MCF 10A (cell line): ENCODE results near the gene ANKRA2. TPM values are rescaled to one million over a fixed set of nuclear protein-coding genes. Genes with fewer than 3 reads are reported as not detected.

Experiments used
- BruUV-seq: library from RNA; stranded (reverse); fragments of 400-500 nt; replicated peaks from 2 replicates; lab custom pipeline; 2021; lab: Mats Ljungman, UMichigan
- CTCF ChIA-PET: fragments of 300-600 bp; sonication (Branson Sonifier 250); formaldehyde crosslinking; extraction: SDS; loops from one replicate; lab custom pipeline; 2021; ENCODE audit warnings: antibody characterized with exemption, inconsistent platforms; lab: Yijun Ruan, JAX
- POLR2A ChIA-PET: fragments of 300-600, 350-650 bp; sonication (Branson Sonifier 250); formaldehyde crosslinking; extraction: SDS; loops from one replicate; lab custom pipeline; 2020; ENCODE audit warnings: antibody characterized with exemption, inconsistent platforms; lab: Yijun Ruan, JAX
- DNase-seq: peaks from one replicate; pipeline ENCODE4 v3.0.0-alpha.2; 2018; ENCODE audit not compliant: unreplicated experiment
- H3K27ac Mint-ChIP-seq: one replicate; pipeline ENCODE4 v1.8.0; 2022; ENCODE audit warnings: mild to moderate bottlenecking, low read depth, mixed read lengths; ENCODE audit not compliant: unreplicated experiment
- H3K27me3 Mint-ChIP-seq: one replicate; pipeline ENCODE4 v1.8.0; 2022; ENCODE audit warnings: mixed read lengths; ENCODE audit not compliant: insufficient read depth, unreplicated experiment
- H3K36me3 Mint-ChIP-seq: one replicate; pipeline ENCODE4 v1.8.0; 2022; ENCODE audit warnings: mild to moderate bottlenecking, moderate library complexity, mixed read lengths; ENCODE audit not compliant: insufficient read depth, unreplicated experiment
- H3K4me1 Mint-ChIP-seq: one replicate; pipeline ENCODE4 v1.8.0; 2022; ENCODE audit warnings: mixed read lengths; ENCODE audit not compliant: insufficient read depth, unreplicated experiment
- H3K4me3 Mint-ChIP-seq: one replicate; pipeline ENCODE4 v1.8.0; 2022; ENCODE audit warnings: mild to moderate bottlenecking, moderate library complexity, mixed read lengths; ENCODE audit not compliant: unreplicated experiment
- H3K9me3 Mint-ChIP-seq: one replicate; pipeline ENCODE4 v1.8.0; 2022; ENCODE audit warnings: mixed read lengths; ENCODE audit not compliant: unreplicated experiment
- intact Hi-C: fragments of 100-400 bp; cut with micrococcal nuclease; formaldehyde crosslinking; loops from 2 replicates; pipeline ENCODE4 v1.14.1; 2022
- total RNA-seq: library from RNA; stranded (reverse); gene quantifications from 2 replicates; pipeline ENCODE4 v1.2.3, GENCODE V29; 2022
- TF ChIP-seq, protein P1 (sequence below): fragments of 200-600 bp; IDR thresholded peaks from one replicate; pipeline ENCODE4 v1.8.0; 2022; ENCODE audit warnings: antibody characterized with exemption, mild to moderate bottlenecking; ENCODE audit not compliant: unreplicated experiment

Gene ANKRA2
- total RNA-seq, 1 experiment from 2014 or later = 19.3 TPM

DNA sequence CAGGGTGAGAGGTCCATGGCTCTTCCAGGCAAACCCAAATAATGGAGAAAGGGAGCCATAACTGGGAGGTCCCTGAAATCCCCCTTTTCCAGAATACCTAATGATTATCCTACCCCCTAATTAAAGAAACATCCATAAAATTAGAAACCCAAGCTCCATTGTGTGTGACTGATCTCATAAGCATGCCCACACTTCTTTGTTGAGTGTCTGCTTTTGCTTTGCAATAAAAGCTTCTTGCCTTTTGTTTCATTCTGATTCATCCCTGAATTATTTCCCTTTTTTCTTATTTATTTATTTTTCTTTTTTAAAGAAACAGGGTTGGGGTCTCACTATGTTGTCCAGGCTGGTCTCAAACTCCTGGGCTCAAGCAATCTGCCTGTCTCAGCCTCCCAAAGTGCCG is 34.1 kb downstream of the ANKRA2 start:
- Mint-ChIP-seq H3K4me1 (no peaks in the 10 kb centered on the region), H3K36me3 (no peaks in the 10 kb centered on the region), H3K27ac (no peak overlapping the region), H3K27me3 (no peaks in the 10 kb centered on the region), H3K4me3 (no peak overlapping the region), H3K9me3 (peaks cover 9% of the 10 kb centered on the region)
- no TSS peak for BruUV-seq
- ChIA-PET CTCF (no interaction called here), POLR2A (no interaction called here)
- TF ChIP-seq, protein P1, sequence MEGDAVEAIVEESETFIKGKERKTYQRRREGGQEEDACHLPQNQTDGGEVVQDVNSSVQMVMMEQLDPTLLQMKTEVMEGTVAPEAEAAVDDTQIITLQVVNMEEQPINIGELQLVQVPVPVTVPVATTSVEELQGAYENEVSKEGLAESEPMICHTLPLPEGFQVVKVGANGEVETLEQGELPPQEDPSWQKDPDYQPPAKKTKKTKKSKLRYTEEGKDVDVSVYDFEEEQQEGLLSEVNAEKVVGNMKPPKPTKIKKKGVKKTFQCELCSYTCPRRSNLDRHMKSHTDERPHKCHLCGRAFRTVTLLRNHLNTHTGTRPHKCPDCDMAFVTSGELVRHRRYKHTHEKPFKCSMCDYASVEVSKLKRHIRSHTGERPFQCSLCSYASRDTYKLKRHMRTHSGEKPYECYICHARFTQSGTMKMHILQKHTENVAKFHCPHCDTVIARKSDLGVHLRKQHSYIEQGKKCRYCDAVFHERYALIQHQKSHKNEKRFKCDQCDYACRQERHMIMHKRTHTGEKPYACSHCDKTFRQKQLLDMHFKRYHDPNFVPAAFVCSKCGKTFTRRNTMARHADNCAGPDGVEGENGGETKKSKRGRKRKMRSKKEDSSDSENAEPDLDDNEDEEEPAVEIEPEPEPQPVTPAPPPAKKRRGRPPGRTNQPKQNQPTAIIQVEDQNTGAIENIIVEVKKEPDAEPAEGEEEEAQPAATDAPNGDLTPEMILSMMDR = no peak
- intact Hi-C loops = loop anchor here (10.0 kb wide), 1 partner anchor 77 kb away; no protein-coding TSS in a partner anchor
- DNase-seq = no peak

DNA sequence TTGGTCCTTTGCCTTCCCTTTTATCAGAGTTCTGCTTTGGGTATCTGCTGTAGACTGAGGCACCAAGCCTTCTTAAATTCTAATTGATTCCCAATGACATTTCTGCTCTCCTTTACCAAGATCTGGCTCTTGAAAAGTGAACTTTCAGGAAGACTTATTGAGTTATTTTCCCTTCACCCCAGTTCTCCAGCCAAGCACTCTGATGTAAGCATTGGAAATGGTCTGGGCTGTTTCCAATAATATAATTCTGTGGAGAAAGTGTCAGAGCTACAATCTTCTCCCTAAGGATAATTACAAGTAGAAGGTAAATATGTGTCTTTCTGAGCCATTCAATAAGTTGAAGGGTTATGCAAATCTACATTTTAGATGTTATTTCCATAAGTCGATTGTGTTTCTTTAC is 36.4 kb downstream of the ANKRA2 start:
- ChIA-PET CTCF (interaction anchor here (0.8 to 2.0 kb wide), 2 partner anchors 9 kb away, joined by 5 to 6 read pairs; no protein-coding TSS in a partner anchor), POLR2A (no interaction called here)
- Mint-ChIP-seq H3K4me1 (no peaks in the 10 kb centered on the region), H3K27me3 (no peaks in the 10 kb centered on the region), H3K27ac (no peak overlapping the region), H3K4me3 (no peak overlapping the region), H3K9me3 (no peaks in the 10 kb centered on the region), H3K36me3 (no peaks in the 10 kb centered on the region)
- TF ChIP-seq, protein P1 = no peak
- BruUV-seq = no TSS peak
- DNase-seq = no peak
- intact Hi-C loops = no loop called here

DNA sequence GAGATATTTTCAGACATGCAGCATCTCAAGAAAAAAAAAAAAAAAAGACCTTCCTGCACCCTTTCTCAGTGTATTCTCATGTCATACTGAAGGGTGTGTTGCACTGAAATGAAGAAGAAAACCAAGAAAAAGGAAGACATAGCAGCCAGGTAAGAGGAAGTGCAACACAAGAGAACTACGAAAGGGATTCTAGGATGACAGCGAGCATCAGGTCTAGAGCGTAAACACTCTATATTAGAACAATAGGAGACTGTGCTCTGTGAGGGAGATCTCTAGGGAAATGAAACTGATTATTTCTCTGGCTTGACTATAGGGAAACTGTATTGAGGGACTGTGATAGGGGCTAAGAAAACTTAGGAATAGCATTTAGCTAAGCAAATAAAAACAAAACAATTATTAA is 37.2 kb downstream of the ANKRA2 start:
- TF ChIP-seq, protein P1 = no peak
- peaks cover under 1% of the 10 kb centered on the region for H3K4me1 Mint-ChIP-seq
- intact Hi-C loops = no loop called here
- H3K36me3 Mint-ChIP-seq = no peaks in the 10 kb centered on the region
- POLR2A ChIA-PET = no interaction called here
- H3K9me3 Mint-ChIP-seq = no peaks in the 10 kb centered on the region
- no peak for DNase-seq
- BruUV-seq = no TSS peak
- H3K27me3 Mint-ChIP-seq = no peaks in the 10 kb centered on the region
- CTCF ChIA-PET = no interaction called here
- H3K27ac Mint-ChIP-seq = no peak overlapping the region
- no peak overlapping the region for H3K4me3 Mint-ChIP-seq

DNA sequence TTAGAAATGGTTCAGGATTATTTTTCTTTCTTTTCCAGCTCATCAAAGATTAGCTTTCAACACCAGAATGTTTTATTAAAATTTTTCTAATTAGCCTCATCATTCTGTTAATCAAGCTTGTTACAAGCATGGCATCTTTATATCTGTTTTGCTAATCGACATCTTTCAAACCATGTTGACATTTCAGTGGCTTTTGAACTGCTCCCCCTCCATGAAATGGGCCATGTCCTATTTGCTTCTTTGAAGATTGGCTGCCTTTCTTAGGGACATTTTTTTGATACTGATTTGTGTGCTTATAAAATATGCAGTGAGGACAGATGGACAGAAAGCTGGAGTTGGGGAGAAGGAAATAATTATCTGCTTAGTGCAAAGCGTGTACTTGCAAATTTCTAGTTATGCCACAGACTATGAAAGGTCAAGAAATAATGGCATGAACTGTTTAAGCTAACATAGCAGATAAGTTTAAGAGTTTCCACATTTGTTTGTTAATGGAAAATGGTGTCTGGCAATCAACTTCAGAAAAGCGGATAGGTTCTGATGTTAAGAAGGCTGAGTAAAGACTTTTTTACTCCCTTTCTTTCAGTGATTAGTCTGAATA is 39.7 kb downstream of the ANKRA2 start:
- ChIA-PET CTCF (interaction anchor here (0.7 to 1.8 kb wide), 6 partner anchors 11 to 309 kb away, joined by 3 to 11 read pairs (median 4); no protein-coding TSS in a partner anchor), POLR2A (interaction anchor here (1.1 to 1.5 kb wide), 2 partner anchors 16 to 27 kb away, joined by 3 to 4 read pairs; no protein-coding TSS in a partner anchor)
- no peak overlapping the region for H3K27ac Mint-ChIP-seq
- no peaks in the 10 kb centered on the region for H3K9me3 Mint-ChIP-seq
- TF ChIP-seq, protein P1 = no peak
- H3K27me3 Mint-ChIP-seq = no peaks in the 10 kb centered on the region
- no TSS peak for BruUV-seq
- no peaks in the 10 kb centered on the region for H3K36me3 Mint-ChIP-seq
- intact Hi-C loops = no loop called here
- DNase-seq = no peak
- no peak overlapping the region for H3K4me3 Mint-ChIP-seq
- peaks cover 6% of the 10 kb centered on the region for H3K4me1 Mint-ChIP-seq
